NCI-H187 (cell line): ENCODE data around the gene ZMAT5.

ENCODE experiments used
- DNase-seq, 2 experiments: peaks; one replicate each; lab custom pipeline; 2025; lab: John Stamatoyannopoulos, UW

The ZMAT5 gene

DNA sequence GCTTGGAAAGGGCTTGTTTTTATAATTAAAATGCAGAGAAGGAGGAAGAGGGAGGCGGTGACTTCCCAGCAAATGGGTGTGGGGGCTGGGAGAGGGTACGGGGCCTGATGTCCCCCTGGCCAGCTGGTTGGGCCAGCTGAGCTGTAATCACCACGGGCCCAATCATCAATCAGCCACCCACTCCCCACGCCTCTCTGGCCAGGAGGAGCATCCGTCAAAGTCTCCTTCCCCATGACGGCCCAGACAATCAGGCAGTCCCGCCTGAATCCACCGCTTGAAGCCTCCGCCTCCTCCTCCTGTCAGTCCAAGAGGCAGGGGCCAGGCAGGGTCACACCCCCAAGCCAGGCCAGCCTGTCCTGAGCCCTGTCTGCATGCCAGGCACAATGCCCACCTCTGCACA is 60.3 kb downstream of the ZMAT5 start:
- DNase-seq = no peak

DNA sequence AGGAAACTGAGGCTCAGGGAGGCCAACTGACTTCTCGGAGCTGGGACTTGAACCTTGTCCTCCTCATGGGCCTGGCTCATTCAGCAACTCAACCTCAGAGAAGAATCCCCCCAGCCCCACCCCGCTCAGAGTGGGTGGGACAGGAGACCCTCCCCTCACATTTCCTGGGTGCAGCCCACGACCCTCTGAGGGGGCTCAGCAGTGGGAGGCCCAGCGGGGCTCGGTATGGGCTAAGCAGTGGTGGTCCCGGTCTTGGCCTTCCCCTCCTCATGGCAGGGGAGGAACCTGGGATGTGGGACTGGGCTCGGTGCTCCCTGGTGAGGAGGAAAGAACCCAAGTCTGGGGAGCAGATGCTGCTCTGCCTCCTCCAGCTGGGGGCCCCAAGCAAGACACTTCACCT is 61.2 kb downstream of the ZMAT5 start:
- DNase-seq = no peak

DNA sequence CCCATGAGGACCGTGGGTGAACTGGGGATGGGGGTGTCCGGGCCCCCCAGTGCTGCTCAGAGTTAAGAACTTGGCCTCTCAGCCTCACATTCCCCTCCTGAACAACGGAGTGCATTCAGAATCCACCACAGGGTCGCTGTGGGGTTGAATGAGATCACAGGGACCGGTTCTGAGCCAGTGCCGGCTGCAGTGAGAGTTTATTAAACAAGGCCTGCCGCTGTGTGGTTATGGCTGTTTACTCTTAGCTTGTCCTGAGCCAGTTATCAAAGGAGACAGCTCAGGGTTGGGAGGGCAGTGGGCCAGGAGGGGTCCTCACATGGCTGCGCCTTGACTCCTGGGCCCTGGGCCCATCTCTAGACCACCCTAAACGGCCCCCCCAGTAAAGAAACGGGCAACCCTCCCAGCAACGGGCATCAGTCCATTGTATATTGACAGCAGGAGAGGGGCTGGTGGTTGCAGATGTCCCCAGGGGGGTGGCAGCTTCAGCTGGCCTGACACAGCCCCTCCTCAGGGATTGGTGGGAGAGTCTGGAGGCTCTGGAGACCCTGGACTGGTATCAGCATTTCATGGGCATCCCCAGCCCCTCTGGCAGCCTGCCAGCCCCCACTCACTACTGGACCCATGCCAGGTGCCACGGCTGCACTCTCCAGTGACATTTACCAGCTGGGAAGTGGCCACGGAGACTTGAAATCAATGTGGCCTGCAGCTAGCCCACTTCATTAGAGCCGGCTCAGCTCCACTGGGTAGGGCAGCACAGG is 62.1 kb downstream of the ZMAT5 start:
- DNase-seq = no peak

DNA sequence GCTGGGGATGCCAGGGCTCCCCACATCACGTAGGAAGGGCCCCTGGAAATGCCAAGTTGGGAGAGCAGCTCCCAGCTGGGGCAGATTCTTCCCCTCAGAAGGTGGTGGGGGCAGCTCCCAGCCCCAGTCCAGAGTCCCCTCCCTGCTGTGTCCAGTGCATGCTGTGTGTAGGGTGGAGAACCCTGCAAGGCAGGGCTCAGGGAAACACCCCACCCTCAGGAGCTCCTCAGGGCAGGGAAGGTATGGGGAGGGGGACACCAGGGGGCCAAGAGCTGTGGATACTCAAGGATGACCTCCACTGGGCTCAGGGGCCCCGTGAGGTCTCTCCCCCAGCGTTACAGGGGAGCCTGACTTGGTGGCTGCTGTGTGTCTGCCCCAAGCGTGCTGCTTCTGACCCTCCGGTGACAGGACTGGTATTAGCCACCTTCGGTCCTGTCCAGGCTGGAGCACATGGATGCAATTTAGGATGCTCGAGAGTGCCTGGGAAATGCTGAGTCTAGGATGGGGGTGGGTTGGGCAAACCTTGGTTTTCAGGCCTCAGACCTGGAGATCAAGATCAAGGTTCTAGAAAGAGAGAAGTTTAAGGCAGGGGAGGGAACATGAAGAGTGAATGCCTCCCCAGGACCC is 63.1 kb downstream of the ZMAT5 start:
- no peak for DNase-seq

DNA sequence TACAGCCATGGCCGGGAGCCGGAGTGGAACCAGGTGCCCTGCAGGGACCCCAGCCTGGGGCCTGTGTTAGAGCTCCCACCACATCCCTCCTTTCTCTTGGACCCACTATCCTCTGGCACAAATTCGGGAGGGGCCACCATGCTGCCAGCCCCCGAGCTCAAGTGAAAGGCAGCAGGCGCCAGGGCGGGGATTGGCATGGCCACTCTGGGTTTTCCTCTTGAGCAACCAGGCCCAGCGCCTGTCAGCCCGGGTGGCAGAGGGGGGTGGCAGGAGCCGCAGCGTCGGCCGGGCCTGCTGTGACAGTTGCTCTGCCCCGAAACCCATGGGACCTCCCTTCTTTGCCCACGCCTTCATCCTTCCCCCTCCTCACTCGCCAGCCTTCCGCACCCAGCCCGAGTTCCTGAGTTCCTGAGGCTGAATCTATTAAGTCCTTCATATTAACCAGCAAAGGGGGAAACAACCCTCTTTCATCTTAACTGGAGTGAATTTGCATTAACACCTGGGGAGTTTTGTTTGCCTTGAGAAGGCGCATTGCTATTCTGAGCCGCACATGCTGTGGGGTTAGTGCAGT is 63.8 kb downstream of the ZMAT5 start:
- DNase-seq = no peak

DNA sequence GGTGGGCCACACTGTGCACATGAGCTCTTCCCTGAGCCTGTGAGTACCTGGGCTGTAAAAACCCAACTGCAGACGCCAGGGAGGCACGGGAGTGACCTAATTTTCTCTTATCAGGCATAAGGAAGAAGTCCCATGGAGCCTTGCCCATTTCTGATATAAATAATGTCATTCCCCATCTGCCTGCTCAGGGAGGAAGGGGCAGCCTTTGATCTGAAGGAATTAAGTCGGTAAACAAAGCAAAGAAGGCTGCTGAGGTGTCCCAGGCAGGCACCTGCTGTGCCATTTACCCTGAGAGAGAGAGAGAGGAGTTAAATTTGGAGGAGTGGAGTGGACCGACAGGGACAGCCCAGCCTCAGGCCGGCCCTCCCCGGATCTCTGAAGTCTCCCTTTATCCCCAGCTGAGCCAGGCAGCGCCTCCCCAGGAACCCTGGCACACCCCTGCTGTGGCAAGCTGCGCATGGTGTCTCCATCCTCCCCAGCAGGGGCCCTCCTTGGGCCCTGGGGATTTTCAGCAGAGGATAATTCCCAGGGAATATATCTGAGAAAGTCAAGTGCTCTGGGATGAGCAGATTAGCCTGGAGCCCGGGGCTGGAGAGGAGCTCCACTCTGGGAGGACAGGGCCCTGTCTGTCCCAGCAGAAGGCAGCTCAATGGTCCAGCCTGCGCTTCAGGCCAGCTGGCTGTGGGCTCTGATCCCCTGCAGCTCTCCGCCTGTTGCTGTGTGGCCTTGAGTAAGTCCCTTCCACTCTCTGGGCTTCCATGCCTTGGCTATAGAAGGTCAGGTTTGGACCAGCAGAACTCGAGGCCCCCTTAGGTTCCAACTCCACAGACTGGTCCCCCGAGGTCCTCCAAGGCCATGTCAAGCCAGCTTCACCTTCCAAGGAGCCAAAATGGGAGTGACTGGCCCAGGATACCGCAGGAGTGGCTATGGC is 64.5 kb downstream of the ZMAT5 start:
- DNase-seq = no peak

DNA sequence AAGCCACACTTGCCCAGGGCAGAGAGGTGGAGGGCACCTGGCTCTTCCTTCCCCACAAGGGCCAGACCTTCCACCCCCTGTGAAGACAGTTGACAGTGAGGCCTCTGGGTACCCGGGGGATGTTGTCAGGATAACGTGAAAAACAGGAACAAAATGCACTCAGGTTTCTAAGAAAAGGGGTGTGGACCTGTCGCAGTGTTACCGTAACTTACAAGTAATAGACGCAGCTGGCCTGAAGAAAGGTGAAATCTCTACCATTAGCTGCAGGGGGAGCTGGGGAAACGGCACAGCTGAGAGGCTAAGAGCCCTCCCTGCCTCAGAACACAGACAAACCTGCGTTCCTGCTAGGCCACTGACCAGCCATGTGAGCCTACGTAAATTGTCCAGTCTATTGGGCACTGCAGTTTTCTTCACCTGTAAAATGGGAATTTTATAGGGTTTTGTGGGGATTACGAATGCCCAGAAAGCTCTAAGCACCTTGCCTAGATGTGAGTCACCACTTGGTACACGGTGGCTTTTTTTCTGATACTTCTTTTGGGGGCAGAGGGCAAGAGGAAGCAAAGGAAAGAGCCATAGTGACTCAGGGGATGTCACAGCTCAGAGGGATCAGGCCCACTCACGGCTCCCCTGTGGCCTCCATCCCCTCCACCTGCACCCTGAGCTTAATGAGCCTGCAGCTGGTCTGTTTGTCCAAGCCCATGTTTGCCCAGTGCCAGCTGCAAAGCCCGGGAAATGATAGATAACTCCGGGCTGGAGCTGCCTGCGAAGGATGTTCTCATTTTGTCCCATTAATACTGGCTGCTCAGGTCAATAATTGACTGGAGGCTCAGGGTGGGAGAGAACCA is 65.4 kb downstream of the ZMAT5 start:
- peak in 1 of 2 experiments; percentile 16 for DNase-seq

DNA sequence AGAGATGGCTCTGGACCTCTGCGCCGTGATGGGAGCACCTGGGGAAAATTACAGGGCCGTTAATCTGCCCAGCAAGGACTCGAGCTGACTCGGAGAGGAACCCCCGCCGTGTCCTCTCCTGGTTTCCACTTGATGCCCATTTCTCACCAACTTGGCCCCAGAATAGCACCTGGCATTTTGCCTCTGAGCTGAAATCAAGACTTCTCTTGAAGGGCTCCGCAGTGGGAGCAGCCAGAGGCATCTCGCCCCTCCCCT is 66.0 kb downstream of the ZMAT5 start:
- DNase-seq = no peak

DNA sequence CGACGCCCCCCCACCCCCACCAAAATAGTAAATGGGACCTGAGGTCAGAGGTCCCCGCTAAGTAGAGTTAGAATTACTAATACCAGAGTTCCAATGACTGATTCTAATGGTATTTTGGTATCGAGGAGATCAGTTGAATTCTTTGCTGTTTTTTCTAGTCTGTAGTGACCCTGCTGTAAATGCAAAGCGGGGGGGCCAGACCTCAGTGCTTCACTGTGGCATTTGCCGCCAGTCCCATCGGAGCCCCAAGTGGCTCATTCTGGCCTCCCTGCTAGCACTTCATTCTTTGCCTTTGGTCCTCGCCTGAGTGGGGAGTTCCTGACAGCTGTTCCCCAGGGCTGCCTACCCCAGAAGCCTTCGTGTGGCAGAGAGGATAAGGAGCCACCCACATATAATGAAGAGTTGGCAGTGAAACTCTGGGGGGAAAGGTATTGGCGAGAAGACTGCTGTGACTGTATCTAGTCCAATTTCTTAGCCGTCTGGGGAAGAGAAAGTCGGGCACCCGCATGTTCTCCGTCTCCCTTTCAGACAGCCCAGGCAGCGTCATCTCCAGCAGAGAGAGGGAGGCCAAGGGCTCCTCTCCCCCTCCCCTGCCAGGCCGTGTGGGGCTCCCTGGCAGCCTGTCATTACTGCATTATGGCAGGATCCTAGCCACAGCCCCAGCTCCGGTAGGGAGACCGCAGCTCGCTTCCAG is 66.5 kb downstream of the ZMAT5 start:
- DNase-seq = no peak

DNA sequence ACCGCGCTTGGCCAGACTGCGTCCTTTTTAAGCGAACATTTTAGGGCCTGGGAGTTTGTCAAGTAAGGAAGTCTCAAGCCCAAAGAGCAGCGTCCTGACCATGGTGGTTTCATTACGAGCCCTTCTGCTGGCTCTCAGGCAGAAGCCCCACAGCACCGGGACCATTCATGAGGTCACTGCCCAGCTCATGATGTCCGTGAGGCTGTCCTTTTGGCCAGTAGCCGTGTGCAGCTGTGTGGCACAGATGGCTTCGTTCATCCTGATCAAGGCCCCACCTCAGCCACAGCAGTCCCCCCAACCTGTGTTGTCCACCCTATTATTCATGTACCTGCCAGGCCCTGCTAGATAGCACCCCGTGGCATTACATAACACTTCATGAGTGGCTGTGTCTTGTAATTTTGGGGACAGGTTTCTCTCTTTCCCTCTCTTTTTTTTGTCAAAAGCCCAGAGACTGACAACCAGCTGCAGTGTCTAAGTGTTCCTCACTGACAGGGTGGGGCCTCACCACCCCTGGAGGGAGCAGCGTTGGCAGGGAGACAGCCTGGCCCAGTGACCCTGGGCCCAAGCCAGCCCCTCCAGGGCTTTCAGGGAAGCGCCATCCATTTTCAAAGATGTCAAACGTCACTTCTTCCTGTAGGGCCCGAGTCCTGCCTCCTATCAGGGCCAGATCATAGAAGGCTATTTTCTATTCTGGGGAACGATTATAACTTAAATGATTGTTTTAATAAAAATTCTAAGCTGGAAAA is 68.8 kb downstream of the ZMAT5 start:
- no peak for DNase-seq

DNA sequence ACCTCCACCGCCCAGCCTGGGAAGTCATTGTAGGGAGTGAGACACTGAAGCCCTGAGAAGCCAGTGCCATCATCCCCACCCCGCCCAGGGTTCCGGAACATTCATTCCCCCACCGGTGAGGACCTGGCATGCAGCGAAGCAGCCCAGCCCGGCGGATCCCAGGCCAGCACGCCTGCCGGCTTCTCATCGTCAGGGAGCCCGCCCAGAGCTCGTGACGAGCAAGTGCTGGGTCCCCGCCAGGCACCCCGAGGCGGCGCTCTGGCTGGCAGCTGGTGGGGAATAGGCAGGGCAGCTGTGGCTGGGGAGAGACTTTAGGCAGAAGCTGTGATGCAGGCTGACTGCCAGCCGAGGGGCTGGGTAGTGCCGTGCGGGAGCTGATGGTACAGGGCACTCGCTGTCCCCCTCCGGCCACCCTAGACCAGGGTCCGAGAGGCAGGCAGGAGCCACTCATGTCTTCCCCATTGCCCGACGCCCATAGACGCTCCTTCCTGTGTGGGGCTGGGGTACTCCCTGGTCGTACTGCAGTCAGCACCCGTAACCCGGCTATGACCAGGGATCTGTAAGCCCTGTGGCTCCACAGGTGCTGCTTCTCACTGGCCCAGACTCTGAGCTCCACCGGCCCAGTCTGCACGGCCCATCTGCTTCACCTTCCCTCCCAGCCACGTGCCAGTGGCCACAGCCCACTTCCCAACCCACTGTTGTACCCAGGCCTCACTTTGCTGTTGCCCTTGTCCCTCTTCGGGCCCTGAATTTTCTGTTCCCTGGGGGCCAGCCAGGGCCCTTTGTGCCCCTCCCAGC is 71.5 kb downstream of the ZMAT5 start:
- DNase-seq = no peak

DNA sequence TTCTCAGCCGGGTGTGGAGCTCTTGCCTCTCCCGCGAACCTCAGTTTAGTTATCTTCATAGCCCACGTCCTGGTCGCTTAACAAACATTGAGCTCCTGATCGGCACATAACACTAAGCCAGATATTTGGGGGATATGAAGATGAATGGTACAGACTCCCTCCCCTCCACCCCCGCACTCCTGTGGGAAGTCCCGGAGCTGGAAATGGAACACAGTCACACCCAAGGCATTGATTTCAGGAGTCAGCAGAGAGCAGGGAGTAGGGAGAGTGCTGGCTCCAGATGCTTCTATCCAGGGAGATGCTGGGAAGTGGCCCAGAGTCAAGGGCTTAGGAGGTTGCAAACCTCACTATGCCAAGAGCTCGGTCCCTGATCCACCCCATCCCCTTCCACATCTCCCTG is 73.1 kb downstream of the ZMAT5 start:
- DNase-seq = no peak

DNA sequence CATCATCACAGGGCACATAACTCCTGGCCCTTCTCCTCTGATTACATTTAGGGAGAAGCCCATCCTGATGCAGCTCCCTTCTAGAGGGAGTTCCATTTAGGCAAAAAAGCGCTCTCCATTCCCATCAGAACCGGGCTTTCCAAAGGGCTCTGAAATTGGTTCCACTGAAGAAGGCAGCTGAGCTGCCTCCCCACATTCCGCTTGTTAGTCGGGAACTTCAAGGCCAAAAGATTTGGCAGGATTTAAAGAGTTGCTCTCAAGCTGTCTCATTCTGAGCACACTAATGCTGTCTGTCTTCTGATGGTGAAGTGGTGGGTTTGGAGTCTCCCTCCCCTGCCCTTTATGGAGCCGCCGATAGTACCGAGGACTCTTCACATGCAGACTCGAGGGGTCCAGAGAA is 73.6 kb downstream of the ZMAT5 start:
- no peak for DNase-seq

DNA sequence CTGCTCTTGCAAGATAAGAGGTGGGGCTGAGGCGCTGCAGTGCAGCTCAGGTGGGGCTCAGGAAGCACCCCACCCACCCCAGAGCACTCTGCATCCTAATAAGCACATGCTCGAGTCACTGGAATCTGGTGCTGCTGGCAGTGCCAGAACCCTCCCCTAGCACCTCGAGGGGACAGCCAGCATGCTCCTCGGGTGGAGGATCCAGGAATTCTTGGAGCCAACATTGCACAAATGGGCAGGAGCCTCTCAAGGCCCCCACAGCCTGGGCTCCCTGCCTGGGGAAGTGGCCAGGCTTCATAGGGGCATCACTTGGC is 74.5 kb downstream of the ZMAT5 start:
- DNase-seq = no peak

DNA sequence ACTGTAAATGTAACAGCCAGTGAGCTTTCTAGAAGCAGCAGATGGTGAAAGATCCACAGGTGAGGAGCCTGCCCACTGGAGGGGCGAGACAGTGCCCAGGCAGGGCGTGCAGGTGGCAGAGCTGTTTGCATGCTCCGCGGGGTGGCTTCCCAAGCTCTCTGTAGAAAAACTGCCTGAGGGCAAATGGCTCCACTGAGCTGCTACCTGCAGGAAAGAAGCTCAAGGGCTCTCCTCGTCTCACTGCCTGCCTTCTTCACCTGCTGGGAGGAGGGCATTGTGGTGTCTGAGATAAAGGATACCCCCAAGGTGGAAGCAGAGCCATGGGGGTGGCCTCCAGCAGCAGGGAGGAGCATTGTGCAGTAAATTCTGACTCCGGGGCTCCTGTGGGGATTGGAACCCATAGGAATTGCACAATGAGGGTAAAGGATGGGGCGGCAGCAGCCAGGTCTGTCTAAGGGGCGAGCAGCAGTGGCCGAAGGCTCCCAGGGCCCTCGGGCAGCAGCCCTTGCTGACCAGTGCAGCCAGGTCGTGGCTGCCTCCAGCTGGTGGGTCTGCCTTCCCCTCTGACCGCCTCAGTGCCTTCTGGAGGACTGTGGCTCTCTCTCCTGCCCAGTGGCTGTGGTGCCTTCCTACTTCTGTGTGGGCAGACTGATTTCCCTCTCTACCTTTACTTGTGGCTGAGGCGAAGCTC is 75.0 kb downstream of the ZMAT5 start:
- no peak for DNase-seq

DNA sequence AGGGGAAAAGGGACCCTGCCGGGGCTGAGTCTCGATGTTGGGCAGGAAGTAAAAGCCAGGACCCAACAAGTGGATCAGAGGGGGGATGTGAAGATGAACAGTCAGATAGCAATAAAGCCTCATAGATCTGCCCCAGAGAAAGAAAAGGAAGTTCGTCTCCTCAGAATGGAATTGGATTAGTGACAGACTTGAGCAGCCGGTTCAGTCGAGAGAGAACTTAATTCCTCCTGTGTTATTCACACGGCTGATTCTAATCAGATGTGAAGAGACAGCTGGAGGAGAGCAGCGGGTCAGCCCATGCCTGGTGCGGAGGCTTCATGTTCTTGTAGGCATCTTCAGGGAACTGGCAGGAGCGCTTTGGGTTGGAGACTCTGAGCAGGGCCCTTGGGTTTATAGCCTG is 76.3 kb downstream of the ZMAT5 start:
- no peak for DNase-seq

DNA sequence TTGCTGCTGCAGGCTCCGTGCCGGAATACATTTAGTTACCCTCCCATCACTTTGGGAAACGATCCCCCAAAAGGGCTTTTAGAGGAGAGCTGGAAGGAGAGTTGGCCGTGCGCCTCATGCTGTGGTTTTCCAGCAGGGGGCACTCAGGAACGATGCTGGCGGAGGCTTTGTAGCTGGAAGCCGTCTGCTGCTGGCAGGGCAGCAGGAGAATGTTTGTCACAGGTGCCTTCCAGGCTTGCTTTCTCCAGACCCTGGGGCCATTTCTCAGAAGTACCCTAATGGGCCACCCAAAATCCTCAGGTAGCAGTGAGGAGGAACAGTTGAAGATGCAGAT is 77.0 kb downstream of the ZMAT5 start:
- DNase-seq = peak in 1 of 2 experiments; percentile 36

DNA sequence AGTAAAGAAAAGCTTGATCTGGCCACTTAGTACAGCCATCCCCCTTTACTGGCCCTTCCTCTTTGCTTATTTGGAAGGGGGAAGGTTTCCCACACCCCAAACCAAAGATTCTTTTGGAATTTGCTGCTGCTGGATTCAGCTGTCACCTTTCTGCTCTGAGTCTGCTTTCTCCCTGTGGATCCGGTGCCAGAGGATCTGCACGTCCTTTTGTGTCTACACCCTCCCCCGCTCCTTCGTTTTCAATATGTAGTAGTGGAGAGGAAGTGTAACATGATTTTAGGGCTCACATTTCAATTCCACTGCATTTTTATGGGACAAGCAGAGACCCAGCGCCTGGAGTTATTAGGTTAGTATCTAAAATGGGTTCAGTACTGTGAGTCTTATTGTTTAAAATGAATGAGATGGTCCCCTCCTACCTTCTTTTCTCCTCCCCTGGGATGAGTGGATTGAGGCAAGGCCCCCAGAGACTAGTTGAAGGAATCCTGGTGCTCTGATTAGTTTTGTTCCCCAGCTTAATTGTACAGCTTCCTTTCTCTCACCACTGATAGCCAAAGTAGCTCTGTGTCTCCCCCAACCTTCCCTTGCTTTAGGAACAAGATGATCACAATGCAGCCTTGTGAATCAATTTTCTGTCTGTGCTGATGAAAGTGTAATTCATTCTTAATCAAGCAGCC is 77.5 kb downstream of the ZMAT5 start:
- DNase-seq = no peak

DNA sequence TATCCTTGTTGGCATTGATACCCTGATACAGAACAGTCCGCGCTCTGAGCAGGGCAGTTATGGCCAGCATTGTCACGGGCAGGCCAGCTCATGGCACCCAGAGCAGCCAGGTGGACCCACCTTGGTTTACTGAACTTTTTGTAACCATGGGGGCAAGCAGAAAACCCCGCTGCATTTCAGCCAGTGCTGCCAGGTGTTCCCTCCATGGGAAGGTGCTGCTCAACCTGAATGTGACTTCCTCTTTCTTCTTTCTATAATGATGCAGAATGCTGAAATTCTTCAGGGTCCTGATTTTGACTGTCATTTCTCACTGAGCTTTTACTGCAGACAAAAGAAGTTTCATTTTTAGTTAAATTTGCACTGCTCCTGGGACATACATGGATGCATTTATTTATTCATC is 82.6 kb downstream of the ZMAT5 start:
- no peak for DNase-seq
